Caco-2 (cell line): ENCODE data around the gene MLC1. TPM values are rescaled to one million over a fixed set of nuclear protein-coding genes. Genes with fewer than 3 reads are reported as not detected.

Experiments
- BruUV-seq: library from RNA; stranded (reverse); fragments of 400-500 nt; replicated peaks from 2 replicates; lab custom pipeline; 2021; lab: Mats Ljungman, UMichigan
- CTCF ChIA-PET: fragments of 300-600 bp; sonication (Branson Sonifier 250); formaldehyde crosslinking; loops from one replicate; lab custom pipeline; 2022; ENCODE audit warnings: antibody characterized with exemption; lab: Charles Lee
- POLR2A ChIA-PET: fragments of 300-600 bp; sonication (Branson Sonifier 250); formaldehyde crosslinking; loops from one replicate; lab custom pipeline; 2022; ENCODE audit warnings: antibody characterized with exemption; lab: Charles Lee
- DNase-seq, 2 experiments: peaks; one replicate each; pipeline versions ENCODE4 v3.0.0 to v3.0.0-alpha.2; 2020 to 2022
- H3K27me3 ChIP-seq: replicated peaks from 2 replicates; pipeline ENCODE4 v1.6.0; 2011; ENCODE audit warnings: low read length; ENCODE audit not compliant: control insufficient read depth, insufficient read depth
- H3K36me3 ChIP-seq: 2 replicates; pipeline ENCODE4 v1.5.1; 2011; ENCODE audit warnings: low read length; ENCODE audit not compliant: control insufficient read depth, insufficient read depth
- H3K4me1 ChIP-seq: fragments of 250-450 bp; sonication (Bioruptor Pico); 2 replicates; pipeline ENCODE4 v1.5.1; 2020; ENCODE audit warnings: mild to moderate bottlenecking
- H3K4me3 ChIP-seq: 2 replicates; pipeline ENCODE4 v1.5.1; 2011; ENCODE audit warnings: low read depth, mild to moderate bottlenecking, control low read depth, low read length
- H3K9me3 ChIP-seq: fragments of 250-450 bp; sonication (Bioruptor Pico); 2 replicates; pipeline ENCODE4 v1.5.1; 2020; ENCODE audit warnings: mild to moderate bottlenecking, moderate library complexity
- H3K27ac Mint-ChIP-seq: one replicate; pipeline ENCODE4 v1.8.0; 2022; ENCODE audit warnings: mixed read lengths; ENCODE audit not compliant: unreplicated experiment
- H3K27me3 Mint-ChIP-seq: one replicate; pipeline ENCODE4 v1.8.0; 2022; ENCODE audit warnings: mixed read lengths; ENCODE audit not compliant: insufficient read depth, unreplicated experiment
- H3K36me3 Mint-ChIP-seq: one replicate; pipeline ENCODE4 v1.8.0; 2022; ENCODE audit warnings: mild to moderate bottlenecking, mixed read lengths; ENCODE audit not compliant: insufficient read depth, unreplicated experiment
- H3K4me1 Mint-ChIP-seq: one replicate; pipeline ENCODE4 v1.8.0; 2022; ENCODE audit warnings: low read depth, mixed read lengths; ENCODE audit not compliant: unreplicated experiment
- H3K4me3 Mint-ChIP-seq: one replicate; pipeline ENCODE4 v1.8.0; 2022; ENCODE audit warnings: mild to moderate bottlenecking, moderate library complexity, mixed read lengths; ENCODE audit not compliant: unreplicated experiment
- H3K9me3 Mint-ChIP-seq: one replicate; pipeline ENCODE4 v1.8.0; 2022; ENCODE audit warnings: mixed read lengths; ENCODE audit not compliant: unreplicated experiment
- CTCF ChIP-seq, 2 experiments: fragments of 200-600 bp in 1 of 2; IDR thresholded peaks; 1 replicate in 1 of 2; 2 replicates in 1 of 2; pipeline versions ENCODE4 v1.5.1 to v1.8.0; 2011 to 2022; ENCODE audit warnings: antibody characterized with exemption in 1 of 2, control low read depth in 1 of 2, inconsistent platforms in 1 of 2, low read depth in 1 of 2, low read length in 1 of 2, mild to moderate bottlenecking in 1 of 2, moderate library complexity in 1 of 2; ENCODE audit not compliant: insufficient read depth in 1 of 2, severe bottlenecking in 1 of 2, unreplicated experiment in 1 of 2
- intact Hi-C: fragments of 100-400 bp; cut with micrococcal nuclease; formaldehyde crosslinking; loops from one replicate; pipeline ENCODE4 v1.10.0; 2022; ENCODE audit not compliant: unreplicated experiment
- total RNA-seq: library from RNA; stranded (reverse); gene quantifications from 2 replicates; pipeline ENCODE4 v1.2.3, GENCODE V29; 2022

The MLC1 gene
- total RNA-seq, 1 experiment from 2014 or later = 0.14 TPM

GRCh38 chr22:50011447-50012210 is 73.6 kb downstream of the MLC1 start:
- Mint-ChIP-seq H3K9me3 (no peaks in the 10 kb centered on the region), H3K4me3 (no peak overlapping the region), H3K36me3 (no peaks in the 10 kb centered on the region), H3K4me1 (no peaks in the 10 kb centered on the region), H3K27ac (no peak overlapping the region), H3K27me3 (no peaks in the 10 kb centered on the region)
- peaks cover 18% of the 10 kb centered on the region for H3K4me1 ChIP-seq
- H3K27me3 ChIP-seq = no peaks in the 10 kb centered on the region
- intact Hi-C loops = no loop called here
- TF ChIP-seq CTCF (IDR thresholded peaks at IDR 0.05; ENCODE audit: insufficient read depth in 1 of 2, low read depth in 1 of 2, low read length in 1 of 2, severe bottlenecking in 1 of 2, unreplicated experiment in 1 of 2) = no peak
- no peaks in the 10 kb centered on the region for H3K9me3 ChIP-seq
- no TSS peak for BruUV-seq
- POLR2A ChIA-PET = no interaction called here
- H3K4me3 ChIP-seq = no peak overlapping the region
- no peak for DNase-seq
- no peaks in the 10 kb centered on the region for H3K36me3 ChIP-seq
- CTCF ChIA-PET = interaction anchor here (1.2 kb wide), 1 partner anchor 81 kb away, joined by 3 read pairs; no protein-coding TSS in a partner anchor

- Mint-ChIP-seq H3K36me3 (no peaks in the 10 kb centered on the region), H3K27me3 (no peaks in the 10 kb centered on the region), H3K27ac (no peak overlapping the region), H3K9me3 (no peaks in the 10 kb centered on the region), H3K4me3 (no peak overlapping the region), H3K4me1 (no peaks in the 10 kb centered on the region)
- no peak for TF ChIP-seq CTCF (IDR thresholded peaks at IDR 0.05; ENCODE audit: insufficient read depth in 1 of 2, low read depth in 1 of 2, low read length in 1 of 2, severe bottlenecking in 1 of 2, unreplicated experiment in 1 of 2)
- Histone ChIP-seq H3K9me3 (no peaks in the 10 kb centered on the region), H3K36me3 (no peaks in the 10 kb centered on the region), H3K4me3 (no peak overlapping the region), H3K27me3 (no peaks in the 10 kb centered on the region), H3K4me1 (peaks cover 18% of the 10 kb centered on the region)
- CTCF ChIA-PET = no interaction called here
- no TSS peak for BruUV-seq
- intact Hi-C loops = no loop called here
- POLR2A ChIA-PET = no interaction called here
- no peak for DNase-seq
These were observed 74.4 kb downstream of the MLC1 start for GRCh38 chr22:50010676-50011446.

GRCh38 chr22:50009765-50010675 is 75.2 kb downstream of the MLC1 start:
- intact Hi-C loops = no loop called here

More at GRCh38 chr22:50009765-50010675, 75.2 kb downstream of the MLC1 start:
- Mint-ChIP-seq H3K4me3 (no peak overlapping the region), H3K27me3 (no peaks in the 10 kb centered on the region), H3K9me3 (no peaks in the 10 kb centered on the region), H3K27ac (no peak overlapping the region), H3K36me3 (no peaks in the 10 kb centered on the region), H3K4me1 (peaks cover 5% of the 10 kb centered on the region)
- TF ChIP-seq CTCF (IDR thresholded peaks at IDR 0.05; ENCODE audit: insufficient read depth in 1 of 2, low read depth in 1 of 2, low read length in 1 of 2, severe bottlenecking in 1 of 2, unreplicated experiment in 1 of 2) = no peak
- H3K4me3 ChIP-seq = no peak overlapping the region
- H3K27me3 ChIP-seq = no peaks in the 10 kb centered on the region
- CTCF ChIA-PET = no interaction called here
- H3K36me3 ChIP-seq = no peaks in the 10 kb centered on the region
- peak in 1 of 2 experiments; percentile 36 for DNase-seq
- H3K9me3 ChIP-seq = no peaks in the 10 kb centered on the region
- POLR2A ChIA-PET = no interaction called here
- H3K4me1 ChIP-seq = peaks cover 18% of the 10 kb centered on the region
- BruUV-seq = no TSS peak
